Limb (tissue), 2 donors: ENCODE results near the gene MCRS1.
"Not testable (repeated sequence)": the region's sequence is repeated elsewhere in the genome, so short reads cannot be mapped to it uniquely, and the experiment has no call there.

Source experiments
- DNase-seq, 2 donors: peaks; one replicate each; pipeline ENCODE4 v3.0.0-alpha.2; 2016; ENCODE audit errors: extremely low spot score in 2 of 2

Gene MCRS1

DNA sequence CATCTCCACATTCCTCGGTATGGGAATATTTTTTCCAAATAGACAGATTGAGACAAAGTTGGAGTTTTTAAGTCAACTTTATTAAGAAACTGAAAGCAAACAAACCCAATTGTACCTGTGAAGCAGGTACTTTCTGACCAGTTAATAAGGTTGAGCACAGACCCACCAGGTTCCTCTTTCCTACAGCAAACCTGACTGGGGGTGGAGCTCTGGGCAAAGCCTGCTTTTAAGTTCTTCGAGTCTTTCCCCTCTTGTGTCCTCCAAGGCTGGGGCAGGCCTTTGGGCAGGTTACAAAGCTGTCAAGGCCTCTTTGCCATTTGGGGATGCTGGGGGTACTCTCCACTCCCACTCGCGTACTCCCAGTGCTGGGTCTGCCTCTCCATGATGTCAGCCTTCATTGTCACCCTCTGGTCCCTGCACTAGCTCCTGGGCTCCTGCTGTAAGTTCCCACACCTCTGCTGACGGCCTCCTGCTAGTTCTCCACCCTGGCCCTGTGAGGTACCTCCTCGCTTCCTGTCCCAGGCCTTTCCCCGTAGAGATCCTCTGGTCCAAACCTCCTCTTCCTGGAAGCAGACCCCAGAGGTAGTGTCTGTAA, 25.9 kb downstream of the MCRS1 start:
- DNase-seq: no peak

DNA sequence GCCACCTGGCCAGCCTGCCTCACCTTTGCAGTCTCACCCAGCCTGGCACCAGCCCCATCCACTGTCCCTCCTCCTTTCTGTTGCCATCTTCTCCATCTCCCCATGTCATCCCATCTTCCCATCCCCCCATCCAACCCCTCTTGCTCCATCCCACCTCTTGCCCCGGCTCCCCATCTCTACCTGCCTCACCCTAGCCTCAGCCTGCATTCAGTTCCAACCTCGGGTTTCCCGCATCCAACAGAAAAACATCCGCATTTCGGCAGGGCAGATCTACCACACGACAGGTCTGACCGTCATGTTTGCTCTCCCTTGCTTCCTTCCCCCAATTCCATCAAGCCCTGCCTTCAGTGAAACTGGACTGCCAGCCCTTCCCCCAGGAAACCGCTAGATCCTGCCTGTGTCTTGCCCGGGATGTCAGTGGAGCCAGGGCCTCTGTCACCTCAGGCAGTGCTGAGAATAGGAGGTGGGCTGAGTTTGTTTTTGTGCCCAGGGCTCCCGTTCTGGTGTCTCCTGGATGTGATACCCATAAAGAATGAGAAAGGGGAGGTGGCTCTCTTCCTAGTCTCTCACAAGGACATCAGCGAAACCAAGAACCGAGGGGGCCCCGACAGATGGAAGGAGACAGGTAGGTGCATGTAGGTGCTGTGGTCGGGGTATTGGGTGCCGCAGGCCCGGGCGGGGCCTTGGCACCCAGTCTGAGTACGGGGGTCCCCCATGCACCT, 26.6 kb downstream of the MCRS1 start:
- no peak for DNase-seq

DNA sequence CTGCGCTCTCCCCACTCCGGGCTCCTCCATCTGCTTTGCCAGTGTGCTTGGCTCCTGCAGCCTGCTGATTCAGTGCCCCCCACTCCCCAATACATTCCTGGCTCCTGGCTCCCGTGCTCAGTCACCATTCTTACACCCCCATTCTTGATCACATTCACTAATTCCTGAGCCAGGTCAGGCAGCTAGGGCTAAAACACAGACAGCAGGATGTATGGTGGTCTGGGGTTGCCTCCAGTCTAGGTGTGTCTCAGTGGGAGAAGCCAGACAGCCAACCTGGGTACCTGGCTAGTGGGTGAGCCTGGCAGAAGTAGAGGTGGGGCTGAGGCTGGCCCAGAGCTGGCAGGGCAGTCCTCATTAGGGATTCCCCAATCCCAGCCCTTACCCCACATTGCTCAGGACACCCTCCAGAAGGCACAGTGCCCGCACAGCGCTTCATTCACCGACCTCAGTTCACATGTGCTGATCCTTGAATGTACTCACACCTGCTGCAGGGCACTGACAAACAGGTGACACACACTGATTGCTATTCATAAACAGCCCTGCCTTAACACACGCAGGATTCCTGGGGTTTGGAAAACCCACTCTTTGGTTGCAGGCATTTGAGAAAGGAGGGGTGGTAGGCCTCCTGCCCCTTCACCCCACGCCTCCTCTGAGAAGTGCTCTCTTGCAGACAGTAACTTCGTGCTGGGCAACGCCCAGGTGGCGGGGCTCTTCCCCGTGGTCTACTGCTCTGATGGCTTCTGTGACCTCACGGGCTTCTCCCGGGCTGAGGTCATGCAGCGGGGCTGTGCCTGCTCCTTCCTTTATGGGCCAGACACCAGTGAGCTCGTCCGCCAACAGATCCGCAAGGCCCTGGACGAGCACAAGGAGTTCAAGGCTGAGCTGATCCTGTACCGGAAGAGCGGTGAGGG, 27.5 kb downstream of the MCRS1 start:
- no peak for DNase-seq

DNA sequence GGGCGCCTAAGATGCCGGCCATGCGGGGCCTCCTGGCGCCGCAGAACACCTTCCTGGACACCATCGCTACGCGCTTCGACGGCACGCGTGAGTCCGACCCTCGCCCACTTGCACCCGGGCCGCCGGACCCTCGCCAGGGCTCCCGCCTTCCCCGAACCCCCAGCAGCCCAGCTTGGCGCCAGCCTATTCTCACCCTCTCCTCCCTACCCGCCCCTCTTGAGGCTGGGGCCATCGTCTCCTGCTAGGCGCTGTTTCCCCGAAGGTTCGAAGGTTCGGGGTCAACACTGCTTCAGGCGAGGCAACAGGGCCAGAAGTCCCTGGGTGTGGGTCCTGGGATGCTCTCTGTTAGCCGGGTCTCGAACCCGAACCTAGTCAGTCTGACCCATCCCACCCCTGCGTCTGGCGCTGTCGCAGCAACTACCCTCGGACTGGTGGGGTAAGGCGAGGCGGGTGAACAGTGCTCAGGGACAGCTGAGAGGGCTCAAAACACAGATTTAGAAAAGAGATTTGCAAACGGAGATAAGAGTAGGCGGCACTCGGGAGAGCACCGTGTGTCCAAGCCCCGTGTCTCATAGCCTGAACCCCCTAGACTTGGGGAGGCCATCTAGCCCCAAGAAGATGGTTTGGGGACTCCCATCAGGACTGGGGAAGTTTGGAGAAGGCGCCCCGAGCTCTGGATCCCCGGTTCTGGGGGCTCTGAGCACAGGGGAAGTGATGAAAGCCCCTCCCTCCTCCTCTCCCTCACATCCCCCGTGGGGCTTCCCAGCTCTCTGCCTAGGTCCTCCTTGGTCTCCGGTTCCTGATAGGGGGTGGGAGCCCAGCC, 28.3 kb downstream of the MCRS1 start:
- no peak for DNase-seq

DNA sequence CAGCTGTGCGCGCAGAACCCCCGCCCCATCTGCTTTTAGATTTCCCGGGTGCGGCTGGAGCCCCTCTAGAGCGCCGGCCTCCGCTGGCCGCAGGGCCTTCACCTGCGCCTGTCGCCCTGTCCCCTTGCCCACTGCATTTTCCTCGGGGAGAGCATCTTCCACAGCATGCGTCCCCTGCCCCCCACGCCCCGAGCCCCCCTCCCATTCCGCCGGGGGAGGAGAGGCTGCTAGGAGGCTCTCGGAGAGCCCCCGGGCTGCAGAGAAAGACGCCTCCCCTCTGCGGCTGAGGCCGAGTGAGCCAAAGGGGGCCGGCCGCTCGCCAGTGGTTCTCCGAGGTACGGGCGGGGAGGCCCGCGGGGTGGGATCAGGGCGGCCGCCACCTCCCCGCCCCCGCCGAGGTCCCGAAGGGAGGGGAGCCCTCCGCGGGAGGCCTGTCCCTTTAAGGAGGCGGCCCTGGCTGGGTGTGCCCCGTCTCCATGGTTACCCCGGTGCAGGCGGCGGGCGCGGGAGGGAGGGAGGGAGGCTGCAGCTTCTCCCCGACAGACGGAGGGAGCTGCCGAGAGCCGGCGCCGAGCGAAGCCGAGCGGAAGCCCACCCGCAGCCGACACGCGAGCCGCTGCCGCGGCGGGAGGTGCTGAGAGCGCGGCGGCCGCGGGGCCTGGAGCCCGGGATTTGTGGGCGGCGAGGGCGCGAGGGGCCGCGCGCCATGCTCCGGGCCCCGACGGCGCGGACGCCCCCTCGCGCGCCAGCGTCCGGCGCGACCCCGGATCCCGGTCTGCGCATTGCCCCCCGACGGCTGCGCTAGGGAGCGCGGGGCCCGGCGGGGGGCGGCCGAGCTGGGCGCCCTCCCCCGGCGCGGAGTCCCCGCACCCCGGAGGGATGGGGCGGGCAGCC, 29.2 kb downstream of the MCRS1 start, which contains the start of gene KCNH3:
Gene KCNH3 (plus strand): TSS at position 521 of the 894 bp plus-strand sequence. CDS start 387 bp downstream, outside the sequence.
- DNase-seq: peak; percentile 31 to 87

DNA sequence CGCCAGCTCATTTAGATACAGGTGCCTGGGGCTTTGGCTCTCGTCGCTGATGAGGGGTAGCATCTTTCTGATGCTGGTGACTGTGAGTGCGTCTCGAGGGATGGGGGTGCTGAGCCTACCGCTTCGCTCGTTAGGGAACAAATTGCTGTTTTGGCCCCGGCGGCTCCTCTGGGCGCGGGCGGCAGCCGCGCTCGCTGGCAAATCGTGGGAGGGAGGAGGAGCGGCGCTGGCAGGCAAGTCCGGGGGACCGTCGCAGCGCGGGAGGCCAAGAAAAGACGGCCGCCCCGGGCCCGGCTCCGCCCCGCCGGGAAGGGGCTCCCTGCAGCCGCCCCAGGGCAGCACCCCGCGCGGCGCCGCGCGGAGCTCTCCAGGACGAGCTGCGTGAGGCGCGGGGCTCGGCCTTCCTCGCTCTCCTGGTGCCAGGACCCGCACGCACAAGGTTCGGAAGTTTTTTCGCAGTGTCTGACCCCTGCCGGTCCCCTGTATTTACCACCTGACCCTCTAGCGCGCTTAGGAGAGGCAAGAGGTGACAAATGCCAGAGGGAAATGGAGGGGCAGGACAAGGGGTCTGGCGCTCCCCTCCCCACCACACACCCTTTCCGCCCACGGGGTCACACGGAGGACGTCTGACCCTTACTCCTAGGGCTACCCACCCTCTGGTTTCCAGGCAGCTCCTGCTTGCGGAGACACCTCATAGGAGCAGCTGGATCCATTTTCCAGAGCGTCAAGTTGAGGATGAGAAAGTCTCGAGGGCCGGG, 30.0 kb downstream of the MCRS1 start:
- peak in 1 of 2 donors; percentile 45 for DNase-seq

DNA sequence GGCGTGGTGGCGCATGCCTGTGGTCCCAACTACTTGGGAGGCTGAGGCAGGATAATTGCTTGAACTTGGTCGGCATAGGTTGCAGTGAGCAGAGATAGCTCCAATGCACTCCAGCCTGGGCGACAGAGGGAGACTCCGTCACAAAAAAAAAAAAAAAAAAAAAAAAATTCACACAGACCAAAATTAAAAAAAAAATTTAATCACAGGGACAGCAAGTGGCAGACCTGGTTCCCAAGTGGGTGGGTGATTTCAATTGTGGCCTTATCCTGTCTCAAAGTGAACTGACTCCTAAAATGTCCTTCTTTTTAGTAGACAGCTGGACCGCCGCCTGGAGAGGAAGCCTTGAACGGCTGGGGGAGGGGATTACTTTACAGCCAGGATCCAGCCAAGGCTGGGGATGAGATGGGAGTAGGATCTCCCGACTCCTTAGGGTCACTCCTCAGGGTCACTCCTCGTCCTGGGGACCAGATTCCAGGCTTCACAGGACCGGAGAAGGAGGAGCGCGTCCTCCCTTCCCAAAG, 30.7 kb downstream of the MCRS1 start:
- peak in 1 of 2 donors; percentile 42 for DNase-seq

DNA sequence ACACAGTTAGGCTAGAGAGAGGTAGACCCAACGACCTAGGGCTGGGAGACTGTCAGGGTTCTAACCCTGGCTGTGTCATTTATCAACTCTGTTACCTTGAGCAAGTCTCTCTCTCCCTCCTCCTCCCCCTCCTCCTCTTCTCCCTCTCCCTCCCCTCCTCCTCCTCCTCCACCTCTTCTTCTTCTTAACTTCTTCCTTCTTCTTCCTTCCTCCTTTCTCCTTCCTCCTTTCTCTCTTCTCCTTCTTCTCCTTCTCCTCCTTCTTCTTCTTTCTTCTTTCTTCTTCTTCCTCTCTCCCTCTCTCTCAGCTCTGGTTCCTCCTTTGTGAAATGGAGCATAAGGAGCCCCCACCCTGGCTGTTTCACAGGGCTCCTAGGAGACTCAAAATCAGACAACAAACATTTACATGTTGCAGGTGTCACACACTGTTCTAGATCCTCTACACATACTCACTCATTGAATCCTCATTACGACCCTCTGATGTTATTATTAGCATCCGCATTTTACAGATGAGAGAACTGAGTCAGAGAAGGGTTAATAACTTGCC, 31.3 kb downstream of the MCRS1 start:
- no peak for DNase-seq

DNA sequence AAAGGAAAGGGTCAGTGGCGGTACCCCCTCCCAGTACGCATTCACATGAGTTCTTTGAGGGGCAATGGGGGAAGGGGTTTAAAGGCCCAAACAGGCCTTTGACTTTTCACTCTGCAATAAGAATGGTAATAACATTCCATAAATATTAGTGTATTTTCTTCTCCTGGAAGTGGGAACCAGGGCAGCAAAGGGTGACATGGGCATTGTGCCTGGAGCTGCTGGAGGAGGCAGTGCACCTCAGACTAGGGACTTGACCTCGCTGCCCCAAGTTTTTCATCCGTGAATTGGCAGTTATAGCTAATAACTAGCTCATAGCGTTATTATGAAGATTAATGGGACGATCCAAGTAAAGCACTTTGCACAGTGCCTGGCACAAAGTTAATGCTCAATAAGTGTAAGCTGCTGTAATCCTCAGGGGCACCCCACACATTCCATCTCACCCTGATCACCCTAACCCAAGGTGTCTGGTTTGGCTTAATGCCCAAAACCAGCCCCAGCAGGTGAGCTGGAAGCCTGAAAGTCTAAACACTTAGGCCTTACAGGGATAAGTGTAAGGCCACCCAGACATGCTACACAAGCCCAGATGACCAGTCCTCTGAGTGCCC, 31.9 kb downstream of the MCRS1 start:
- DNase-seq: no peak

DNA sequence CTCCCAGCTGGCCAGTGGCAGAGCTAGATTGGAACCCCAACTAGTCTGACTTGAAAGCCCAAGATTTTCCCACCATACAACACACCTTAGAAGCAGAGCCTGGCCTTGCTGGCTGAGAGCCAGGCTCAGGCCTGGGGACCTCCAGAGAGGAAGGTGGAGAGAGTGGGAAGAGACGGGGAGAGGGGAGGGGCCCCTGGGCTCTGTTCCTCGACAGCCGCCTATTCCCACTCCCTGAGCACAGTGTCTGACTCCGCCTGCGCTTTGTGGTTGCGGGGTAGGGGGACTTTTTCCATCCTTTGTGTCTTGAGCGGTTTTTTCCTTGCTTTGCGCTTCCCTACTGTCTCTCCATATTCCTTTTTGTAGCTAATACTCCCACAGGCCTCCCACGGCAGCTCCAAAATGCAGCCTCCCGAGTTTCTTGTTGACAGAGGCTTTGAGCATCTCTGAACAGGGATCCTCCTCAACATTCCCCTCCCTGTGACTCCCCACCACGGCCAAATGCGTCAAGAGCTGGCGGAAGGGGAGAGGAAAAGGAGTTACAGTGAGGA, 33.1 kb downstream of the MCRS1 start:
- DNase-seq: no peak

DNA sequence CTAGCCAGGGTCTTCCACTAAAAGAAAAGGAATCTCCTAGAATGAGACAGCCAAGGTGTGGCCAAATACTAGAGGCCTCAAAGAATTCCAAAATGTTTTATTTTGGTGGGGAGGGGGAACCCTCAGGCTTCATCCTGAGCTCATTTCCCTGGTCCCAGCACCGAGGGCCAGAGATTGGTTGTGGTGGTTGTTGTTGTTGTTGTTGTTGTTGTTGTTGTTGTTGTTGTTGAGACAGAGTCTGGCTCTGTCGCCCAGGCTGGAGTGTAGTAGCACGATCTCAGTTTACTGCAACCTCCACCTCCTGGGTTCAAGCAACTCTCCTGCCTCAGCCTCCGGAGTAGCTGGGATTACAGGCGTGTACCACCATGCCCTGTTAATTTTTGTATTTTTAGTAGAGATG, 33.8 kb downstream of the MCRS1 start:
- DNase-seq: not testable (repeated sequence)

DNA sequence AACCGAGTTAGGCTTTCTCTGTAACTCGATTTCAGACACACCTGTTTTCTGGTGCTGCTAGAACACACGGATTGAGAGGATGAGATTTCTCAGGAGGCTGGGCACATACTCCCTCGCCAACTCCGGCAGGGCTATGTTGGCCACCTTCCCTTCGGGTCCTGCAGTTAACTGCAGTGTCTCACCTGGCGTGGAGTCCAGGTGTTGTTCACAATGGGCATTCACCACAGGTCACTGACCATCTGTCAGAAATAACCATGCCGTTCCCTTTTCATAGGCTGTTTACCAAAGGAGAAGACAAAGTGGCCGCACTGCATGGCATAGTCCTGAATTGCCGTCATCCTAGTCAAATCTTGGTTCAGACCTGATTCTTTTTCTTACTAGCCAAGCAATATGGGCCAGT, 34.6 kb downstream of the MCRS1 start:
- DNase-seq: no peak

DNA sequence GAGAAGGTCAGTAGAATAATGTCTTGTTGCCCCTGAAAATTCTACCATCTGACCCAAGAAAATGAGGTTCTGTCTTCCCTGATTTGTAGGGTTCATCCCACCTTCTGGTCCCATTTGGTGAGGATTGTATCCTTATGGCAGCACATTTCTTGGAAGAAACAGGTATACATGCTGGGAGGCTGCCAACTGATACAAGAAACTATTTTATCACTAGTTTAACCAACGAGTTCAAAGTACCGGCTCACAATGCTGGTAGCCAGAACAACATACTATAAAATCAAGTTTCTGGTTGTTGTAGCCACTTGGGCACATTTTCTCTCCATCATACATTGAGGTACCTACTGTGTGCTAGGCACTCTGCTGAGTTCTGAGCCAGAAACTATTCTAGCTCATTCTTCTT, 36.2 kb downstream of the MCRS1 start:
- no peak for DNase-seq

DNA sequence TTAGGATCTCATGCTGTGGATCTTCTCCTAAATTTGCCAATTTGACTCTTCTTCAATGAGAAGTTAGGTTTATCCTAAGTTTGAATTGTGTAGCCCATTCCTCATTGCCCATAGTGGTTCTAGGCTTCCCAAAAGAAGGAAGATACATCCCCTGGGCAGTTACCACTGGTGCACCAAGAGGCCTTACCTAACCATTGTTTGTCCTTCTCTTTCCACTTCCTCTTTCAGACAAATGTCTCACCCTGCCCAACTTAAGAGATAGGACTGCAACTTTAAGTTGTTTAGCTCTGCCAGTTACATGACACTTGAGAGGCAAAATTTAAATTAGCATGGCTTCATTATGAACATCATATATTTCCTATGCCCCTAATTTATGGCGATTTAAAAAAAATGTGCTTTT, 38.5 kb downstream of the MCRS1 start:
- DNase-seq: no peak

DNA sequence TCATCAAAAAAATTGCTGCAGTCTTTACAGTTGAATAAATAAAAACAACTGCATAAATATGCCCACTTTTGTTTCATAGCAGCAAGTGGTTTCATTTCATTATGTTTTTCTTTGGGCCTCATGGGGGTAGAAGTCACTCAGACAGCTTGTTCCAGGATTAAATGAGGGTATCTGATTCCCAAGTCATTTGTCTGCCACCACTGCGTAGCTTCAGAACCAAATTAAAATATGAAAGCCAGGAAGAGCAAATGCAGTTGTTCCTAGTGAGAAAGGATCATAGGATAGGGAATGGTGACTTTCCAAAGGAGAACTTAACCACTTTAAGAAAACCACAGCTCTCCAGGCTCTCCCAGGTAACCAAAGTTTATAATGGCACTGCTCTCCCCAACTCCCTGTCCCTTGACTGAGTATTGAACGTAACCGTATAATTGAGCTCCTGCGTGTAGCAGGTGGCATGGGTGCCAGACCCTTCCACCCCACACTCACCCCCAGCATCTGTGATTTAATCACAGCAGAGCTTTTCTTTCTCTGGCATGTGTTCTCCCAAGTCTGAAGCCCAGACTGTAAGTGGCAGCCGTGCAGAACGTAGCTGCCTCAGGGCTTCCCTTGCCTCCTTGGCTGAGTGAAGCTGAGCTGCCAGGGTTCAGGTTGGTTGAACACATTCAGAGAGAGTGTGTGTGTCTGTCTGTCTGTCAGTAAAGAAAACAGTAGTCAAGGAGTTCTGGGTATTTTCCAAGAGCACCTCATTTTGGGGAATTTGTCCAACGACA, 40.4 kb downstream of the MCRS1 start:
- DNase-seq: no peak

DNA sequence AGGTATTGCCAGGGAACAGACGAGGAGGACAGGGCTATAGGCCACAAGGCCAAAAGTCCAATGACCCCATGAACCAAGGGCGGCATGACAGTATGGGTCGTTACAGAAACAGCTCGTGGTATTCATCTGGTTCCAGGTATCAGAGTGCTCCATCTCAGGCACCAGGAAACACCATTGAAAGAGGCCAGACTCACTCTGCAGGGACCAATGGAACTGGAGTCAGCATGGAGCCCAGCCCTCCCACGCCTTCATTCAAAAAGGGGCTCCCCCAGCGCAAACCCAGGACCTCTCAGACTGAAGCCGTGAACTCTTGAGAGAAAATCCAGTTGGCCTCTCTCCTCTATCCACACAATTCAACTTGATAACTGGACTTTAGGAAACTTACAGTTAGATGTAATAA, 42.0 kb downstream of the MCRS1 start:
- DNase-seq: no peak

DNA sequence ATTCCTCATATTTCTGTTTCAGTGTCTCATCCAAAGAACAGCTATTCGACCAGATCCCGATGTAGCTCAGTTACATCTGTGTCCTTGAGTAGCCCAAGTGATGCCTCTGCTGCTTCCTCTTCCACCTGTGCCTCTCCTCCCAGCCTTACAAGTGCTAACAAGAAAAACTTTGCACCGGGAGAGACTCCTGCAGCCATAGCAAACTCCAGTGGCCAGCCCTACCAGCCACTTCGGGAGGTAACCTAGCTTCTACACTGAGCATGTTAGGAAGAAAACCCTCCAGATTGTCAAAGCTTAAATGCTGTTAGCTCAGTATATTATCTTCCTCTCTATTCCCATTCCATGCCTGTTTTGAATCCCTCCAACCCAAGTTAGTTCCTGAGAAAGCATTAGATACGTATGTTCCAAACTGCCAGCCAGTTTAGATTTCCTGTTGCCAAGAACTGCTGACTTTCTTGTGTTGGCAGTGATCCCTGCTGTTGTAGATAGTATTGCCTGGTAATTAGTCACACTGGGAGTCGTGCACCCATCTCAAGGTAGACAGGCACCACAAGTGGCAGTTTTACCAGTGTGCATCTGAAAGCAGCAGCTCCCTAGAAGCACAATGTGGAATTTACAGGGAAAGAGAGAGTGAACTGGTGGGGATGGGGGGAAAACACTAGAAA, 43.1 kb downstream of the MCRS1 start:
- DNase-seq: no peak
